GM12875 (cell line): ENCODE results near the gene BIRC7.

ENCODE experiments used
- H3K4me3 ChIP-seq: one replicate; pipeline ENCODE4 v1.5.1; 2011; ENCODE audit warnings: low read depth, low read length, control low read depth
- CTCF ChIP-seq: IDR thresholded peaks from 2 replicates; pipeline ENCODE4 v1.5.1; 2011; ENCODE audit warnings: low read depth, mild to moderate bottlenecking, control low read depth, inconsistent platforms, low read length, moderate library complexity, borderline replicate concordance; ENCODE audit not compliant: insufficient read depth

The BIRC7 gene

GRCh38 chr20:63260521-63260920, 24.8 kb downstream of the BIRC7 start:
- H3K4me3 ChIP-seq = no peak overlapping the region
- no peak for TF ChIP-seq CTCF

- TF ChIP-seq CTCF = no peak
- no peak overlapping the region for H3K4me3 ChIP-seq
Observed at GRCh38 chr20:63261060-63261794, 25.5 kb downstream of the BIRC7 start.

DNA sequence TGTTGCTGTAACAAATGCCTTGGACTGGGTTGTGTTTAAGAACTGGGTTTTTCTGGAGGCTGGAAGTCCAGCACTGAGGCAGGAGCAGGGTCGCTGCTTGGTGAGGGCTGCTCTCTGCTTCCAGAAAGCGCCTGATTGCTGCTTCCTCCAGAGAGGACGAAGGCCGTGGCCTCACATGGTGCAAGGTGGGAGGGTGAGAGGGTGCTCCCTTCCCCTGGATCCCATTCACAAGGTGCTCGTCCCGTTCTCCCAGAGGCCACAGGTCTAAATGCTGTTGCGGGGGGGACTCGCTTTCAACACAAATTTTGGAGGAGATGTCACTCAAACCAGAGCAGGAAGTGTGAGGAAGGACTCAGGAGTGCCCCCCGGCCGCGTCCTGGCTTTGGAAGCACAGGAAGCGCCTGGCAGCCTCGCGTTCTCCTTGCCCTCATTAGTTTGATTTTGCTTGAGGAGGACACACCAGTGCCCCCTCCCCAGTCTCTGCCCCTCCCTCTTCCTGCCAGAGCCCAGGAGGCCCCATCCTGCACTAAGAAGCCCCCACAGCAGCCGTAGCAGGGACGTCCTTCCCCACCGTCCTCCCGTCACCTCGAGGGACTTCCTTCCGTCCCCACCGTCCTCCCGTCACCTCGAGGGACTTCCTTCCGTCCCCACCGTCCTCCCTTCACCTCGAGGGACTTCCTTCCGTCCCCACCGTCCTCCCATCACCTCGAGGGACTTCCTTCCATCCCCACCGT, 26.3 kb downstream of the BIRC7 start:
- TF ChIP-seq CTCF = no peak
- H3K4me3 ChIP-seq = no peak overlapping the region

- no peak for TF ChIP-seq CTCF
- no peak overlapping the region for H3K4me3 ChIP-seq
Observed at GRCh38 chr20:63262836-63263235, 27.1 kb downstream of the BIRC7 start.

GRCh38 chr20:63264000-63264399, 28.3 kb downstream of the BIRC7 start:
- H3K4me3 ChIP-seq = no peak overlapping the region
- no peak for TF ChIP-seq CTCF

GRCh38 chr20:63264519-63264918, 28.8 kb downstream of the BIRC7 start:
- no peak for TF ChIP-seq CTCF
- no peak overlapping the region for H3K4me3 ChIP-seq
